Transverse colon (tissue), 4 donors: ENCODE results near the gene CEBPB.

Experiments used
- EP300 ChIP-seq: sonication (generic); formaldehyde crosslinking; IDR thresholded peaks from one replicate; pipeline ENCODE4 v1.6.1; 2017; ENCODE audit warnings: antibody characterized with exemption, low read depth
- POLR2AphosphoS5 ChIP-seq, 3 donors: sonication (generic); formaldehyde crosslinking; IDR thresholded peaks; one replicate each; pipeline ENCODE4 v1.6.1; 2016; ENCODE audit warnings: antibody characterized with exemption in 3 of 3
- TF ChIP-seq, protein P1 (sequence below), 5 experiments: fragments of 200-600 bp in 3 of 5; fragments of 450-650 bp in 2 of 5; sonication (generic) in 3 of 5; IDR thresholded peaks; 1 replicate in 2 of 5; 2 replicates in 3 of 5; pipeline ENCODE4 v1.5.1; 2016 to 2017; ENCODE audit warnings: antibody characterized with exemption in 5 of 5, inconsistent platforms in 3 of 5, mild to moderate bottlenecking in 2 of 5, moderate library complexity in 1 of 5

DNA sequence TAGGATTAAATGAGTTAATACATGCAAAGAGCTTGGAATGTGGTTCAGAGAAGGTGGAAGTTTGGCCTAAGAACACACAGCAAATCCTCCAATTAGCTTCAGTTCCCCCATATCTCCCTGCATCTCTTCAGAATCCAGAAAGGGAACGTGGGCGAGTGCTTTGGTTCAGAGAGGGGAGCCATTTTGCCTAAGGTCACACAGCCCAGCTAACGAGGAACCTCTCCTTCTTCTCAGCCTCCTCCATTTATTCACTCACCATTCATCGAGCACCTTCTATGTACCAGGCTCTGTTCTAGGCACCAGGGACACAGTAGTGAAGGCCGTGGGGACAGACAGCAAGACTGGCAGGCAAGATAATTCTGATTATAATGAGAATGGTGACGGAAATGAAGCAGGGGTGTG lies 2.3 kb upstream of the CEBPB start:
- TF ChIP-seq, protein P1, sequence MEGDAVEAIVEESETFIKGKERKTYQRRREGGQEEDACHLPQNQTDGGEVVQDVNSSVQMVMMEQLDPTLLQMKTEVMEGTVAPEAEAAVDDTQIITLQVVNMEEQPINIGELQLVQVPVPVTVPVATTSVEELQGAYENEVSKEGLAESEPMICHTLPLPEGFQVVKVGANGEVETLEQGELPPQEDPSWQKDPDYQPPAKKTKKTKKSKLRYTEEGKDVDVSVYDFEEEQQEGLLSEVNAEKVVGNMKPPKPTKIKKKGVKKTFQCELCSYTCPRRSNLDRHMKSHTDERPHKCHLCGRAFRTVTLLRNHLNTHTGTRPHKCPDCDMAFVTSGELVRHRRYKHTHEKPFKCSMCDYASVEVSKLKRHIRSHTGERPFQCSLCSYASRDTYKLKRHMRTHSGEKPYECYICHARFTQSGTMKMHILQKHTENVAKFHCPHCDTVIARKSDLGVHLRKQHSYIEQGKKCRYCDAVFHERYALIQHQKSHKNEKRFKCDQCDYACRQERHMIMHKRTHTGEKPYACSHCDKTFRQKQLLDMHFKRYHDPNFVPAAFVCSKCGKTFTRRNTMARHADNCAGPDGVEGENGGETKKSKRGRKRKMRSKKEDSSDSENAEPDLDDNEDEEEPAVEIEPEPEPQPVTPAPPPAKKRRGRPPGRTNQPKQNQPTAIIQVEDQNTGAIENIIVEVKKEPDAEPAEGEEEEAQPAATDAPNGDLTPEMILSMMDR (IDR thresholded peaks at IDR 0.05) = no peak
- TF ChIP-seq EP300 (no peak), POLR2AphosphoS5 (IDR thresholded peaks at IDR 0.05) (no peak)
